G401.6 (cell line): ENCODE results near the gene WDR47.
"Not testable (repeated sequence)": the region's sequence is repeated elsewhere in the genome, so short reads cannot be mapped to it uniquely, and the experiment has no call there.

Source experiments
- FAIRE-seq: peaks from 2 replicates; lab custom pipeline; 2012; peaks lifted over from hg19 to GRCh38; lab: Jason Lieb, UNC

WDR47 gene

DNA sequence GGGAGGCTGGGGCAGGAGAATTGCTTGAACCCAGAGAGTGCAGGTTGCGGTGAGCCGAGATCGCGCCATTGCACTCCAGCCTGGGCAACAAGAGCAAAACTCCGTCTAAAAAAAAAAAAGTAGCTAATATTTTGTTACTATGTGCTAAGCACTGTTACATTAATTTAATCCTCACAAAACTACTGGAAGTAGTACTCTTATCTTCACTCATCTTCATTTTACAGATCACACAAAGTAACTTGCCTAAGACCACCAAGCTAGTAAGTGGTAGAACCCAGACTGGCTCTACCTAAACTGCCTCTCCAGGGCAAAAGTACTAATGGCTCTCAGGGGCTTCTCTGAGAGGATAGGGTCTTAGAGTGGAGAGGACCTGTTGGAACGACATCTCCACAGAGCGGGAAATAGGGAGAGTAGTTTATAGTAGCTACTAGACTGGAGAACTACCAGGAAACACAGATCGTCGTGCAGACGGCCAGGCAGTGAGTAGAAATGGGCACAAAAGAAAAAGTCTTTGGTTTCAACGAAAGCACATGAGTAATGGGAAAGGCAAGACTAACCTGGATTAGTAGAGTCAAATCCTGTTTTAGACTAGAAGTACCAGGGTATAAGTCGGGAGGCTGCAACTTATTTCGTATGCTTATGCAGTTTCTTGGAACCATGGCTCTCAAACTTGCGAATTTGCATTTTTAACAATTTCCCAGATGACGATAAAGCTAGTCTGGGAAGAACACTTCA, 80.0 kb downstream of the WDR47 start:
- FAIRE-seq = no peak

DNA sequence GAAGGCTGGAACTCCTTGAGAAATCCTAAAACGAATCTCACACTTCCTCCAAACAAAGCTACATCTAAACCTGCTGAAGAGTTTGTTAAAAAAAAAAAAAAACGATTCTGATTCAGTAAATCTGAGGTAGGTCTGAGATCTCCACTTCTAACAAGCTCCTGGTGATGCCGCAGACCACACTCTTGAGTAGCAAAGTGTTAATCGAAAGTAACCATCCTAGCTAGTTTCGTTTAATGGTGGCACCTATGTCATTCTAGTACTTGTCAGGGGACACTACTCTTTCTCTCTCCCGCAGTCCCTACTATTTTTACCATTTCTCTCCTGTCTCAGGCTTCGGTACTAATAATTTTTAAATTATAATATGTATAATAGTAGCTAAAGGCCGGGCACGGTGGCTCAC, 80.7 kb downstream of the WDR47 start:
- FAIRE-seq = no peak

DNA sequence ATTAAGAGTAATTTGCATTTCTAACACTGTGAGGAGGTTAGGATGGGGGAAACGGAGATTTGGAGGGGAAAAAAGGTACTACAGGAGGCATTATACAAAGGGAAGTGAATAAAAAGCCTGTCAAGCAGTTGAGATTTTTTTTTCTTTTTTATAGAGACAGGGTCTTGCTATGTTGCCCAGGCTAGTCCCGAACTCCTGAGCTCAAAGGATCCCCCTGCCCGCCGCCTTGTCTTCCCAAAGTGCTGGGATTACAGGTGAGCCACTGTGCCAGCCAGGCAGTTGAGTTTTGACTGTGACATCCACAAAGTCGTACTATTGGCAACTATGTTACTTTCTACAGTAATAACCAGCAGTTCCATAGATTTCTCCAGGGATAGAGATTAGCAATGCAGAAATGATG, 81.2 kb downstream of the WDR47 start:
- FAIRE-seq = no peak

DNA sequence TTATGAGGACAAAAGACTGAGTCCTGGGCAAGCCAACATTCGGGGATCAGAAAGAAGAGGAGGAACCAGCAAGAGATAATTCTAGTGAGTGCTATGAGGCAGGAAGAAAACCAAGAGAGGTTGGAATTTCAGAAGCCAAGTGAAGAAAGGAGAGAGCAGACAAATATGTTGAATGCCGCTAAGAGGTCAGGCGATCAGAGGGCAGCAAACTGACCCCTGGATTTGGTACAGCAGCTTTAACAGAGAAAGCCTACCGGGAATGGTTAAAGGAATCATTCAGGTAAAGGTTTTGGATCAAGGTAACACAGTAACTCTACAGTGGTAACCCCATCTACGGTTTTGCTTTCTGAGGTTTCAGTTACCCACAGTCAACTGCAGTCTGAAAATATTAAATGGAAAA, 84.0 kb downstream of the WDR47 start:
- no peak for FAIRE-seq

- no peak for FAIRE-seq
Observed at GRCh38 chr1:108955881-108956280, 86.0 kb downstream of the WDR47 start.

- FAIRE-seq = no peak
Observed at GRCh38 chr1:108955111-108955510, 86.8 kb downstream of the WDR47 start.

- no peak for FAIRE-seq
Observed at GRCh38 chr1:108953452-108953851, 88.5 kb downstream of the WDR47 start.

DNA sequence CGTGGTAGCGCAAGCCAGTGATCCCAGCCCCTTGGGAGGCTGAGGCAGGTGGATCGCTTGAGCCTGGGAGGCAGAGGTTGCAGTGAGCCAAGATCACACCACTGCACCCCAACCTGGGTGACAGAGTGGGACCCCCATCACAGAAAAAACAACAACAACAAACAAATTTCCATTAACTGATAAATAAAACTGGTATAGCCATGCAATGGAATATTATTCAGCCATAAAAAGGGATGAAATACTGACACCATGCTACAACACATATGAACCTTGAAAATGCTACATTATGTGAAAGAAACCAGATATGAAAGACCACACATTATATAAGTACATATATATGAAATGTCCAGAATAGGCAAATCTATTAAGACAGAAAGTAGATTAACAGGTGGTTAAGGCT, 90.7 kb downstream of the WDR47 start:
- FAIRE-seq = no peak

DNA sequence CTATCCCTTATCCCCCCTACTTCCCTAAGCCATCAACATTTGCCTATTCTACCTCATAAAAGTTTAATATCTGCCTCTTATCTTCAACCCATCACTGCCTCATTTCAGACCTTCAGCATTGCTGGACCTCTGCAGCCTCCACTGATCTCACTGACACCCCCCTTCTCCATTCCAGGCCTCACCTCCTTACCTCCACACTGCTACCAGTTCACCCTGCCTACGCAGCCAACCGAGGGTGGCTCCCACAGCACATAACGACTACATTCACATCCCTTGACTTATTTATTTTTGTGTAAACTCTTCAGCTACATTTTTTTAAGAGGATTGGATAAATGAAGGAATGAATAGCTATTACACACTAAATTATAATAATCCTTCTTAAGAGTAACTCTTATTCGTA, 92.9 kb downstream of the WDR47 start:
- FAIRE-seq = no peak

DNA sequence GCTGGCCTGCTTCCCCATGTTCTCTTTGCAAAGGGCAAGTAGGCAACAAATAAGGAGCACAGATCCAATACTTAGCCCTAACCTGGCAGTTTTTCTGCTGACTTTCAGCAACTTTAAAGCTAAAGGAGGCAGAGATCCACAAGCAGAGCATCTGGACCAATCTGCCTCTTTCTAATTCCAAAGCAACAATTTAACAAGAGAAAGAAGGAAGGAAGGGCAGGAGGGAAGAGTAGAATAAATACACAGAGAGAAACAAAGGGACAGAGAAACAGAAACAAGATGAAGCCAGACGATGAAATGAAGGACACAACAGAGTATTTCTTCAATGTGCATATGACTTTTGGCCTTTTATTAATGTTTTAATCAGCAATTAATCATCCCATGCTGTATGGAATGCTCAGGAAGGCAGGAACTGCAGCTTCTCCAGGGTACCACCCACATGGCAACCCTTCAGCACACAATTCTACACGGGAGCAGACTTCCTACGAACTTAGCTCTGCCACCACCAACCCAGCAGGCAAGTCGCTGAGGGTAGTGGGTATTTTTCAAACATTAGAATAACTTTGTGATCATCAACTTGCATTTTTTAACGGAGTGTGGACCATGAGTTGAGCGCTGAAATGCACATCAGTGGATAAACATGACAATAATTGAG, 93.9 kb downstream of the WDR47 start:
- no peak for FAIRE-seq

DNA sequence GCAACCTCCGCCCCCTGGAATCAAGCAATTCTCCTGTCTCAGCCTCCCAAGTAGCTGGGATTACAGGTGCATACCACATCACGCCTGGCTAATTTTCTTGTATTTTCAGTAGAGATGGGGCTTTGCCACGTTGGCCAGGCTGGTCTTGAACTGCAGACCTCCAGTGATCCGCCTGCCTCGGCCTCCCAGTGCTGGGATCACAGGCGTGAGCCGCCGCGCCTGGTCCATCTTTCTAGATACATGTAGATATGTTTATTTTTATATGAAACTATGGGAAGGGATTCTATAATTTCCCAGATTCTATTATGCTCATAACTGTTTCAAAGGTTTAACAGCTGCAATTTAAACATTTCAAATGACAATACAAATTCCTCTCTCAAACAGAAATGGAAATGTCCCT, 105.7 kb downstream of the WDR47 start:
- no peak for FAIRE-seq

GRCh38 chr1:108933944-108934343, 108.0 kb downstream of the WDR47 start:
- FAIRE-seq = no peak

DNA sequence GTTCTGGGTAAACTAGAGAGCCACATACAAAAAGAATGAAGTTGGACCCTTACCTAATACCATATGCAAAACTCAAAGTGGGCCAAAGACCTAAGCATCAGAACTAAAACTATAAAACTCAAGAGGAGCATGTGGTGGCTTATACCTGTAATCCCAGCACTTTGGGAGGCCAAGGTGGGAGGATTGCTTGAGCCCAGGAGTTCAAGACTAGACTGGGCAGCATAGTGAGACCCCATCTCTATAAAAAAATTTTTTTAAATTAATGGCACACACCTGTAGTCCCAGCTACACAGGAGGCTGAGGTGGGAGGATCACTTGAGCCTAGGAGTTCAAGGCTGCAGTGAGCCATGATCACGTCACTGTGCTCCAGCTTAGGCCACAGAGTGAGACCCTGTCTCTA, 114.3 kb downstream of the WDR47 start:
- not testable (repeated sequence) for FAIRE-seq

- FAIRE-seq = no peak
Observed at GRCh38 chr1:108925920-108926319, 116.0 kb downstream of the WDR47 start.
